UCSD-AML1 (cell line): Measurements from ENCODE around the gene ERVFRD-1.
"Not testable (repeated sequence)": the region's sequence is repeated elsewhere in the genome, so short reads cannot be mapped to it uniquely, and the experiment has no call there.

Source experiments
- DNase-seq: peaks from one replicate; lab custom pipeline; 2025; ENCODE audit not compliant: unreplicated experiment; lab: John Stamatoyannopoulos, UW

The ERVFRD-1 gene

GRCh38 chr6:11092668-11093375 lies 18.7 kb downstream of the ERVFRD-1 start:
- no peak for DNase-seq

GRCh38 chr6:11091141-11091540 lies 20.4 kb downstream of the ERVFRD-1 start:
- not testable (repeated sequence) for DNase-seq

GRCh38 chr6:11089695-11090094 lies 21.8 kb downstream of the ERVFRD-1 start:
- no peak for DNase-seq

- DNase-seq: not testable (repeated sequence)
Measured at GRCh38 chr6:11087141-11087812, 24.2 kb downstream of the ERVFRD-1 start.

GRCh38 chr6:11085758-11086435 lies 25.6 kb downstream of the ERVFRD-1 start:
- DNase-seq: no peak

- no peak for DNase-seq
Measured at GRCh38 chr6:11083956-11084355, 27.6 kb downstream of the ERVFRD-1 start.

- DNase-seq: no peak
Measured at GRCh38 chr6:11083491-11083890, 28.0 kb downstream of the ERVFRD-1 start.

- DNase-seq: no peak
Measured at GRCh38 chr6:11080296-11080695, 31.2 kb downstream of the ERVFRD-1 start.

GRCh38 chr6:11078266-11078665 lies 33.3 kb downstream of the ERVFRD-1 start:
- DNase-seq: no peak

- DNase-seq: no peak
Measured at GRCh38 chr6:11076540-11076939, 35.0 kb downstream of the ERVFRD-1 start.

GRCh38 chr6:11072101-11072500 lies 39.4 kb downstream of the ERVFRD-1 start:
- no peak for DNase-seq

- no peak for DNase-seq
Measured at GRCh38 chr6:11069760-11070159, 41.8 kb downstream of the ERVFRD-1 start.

GRCh38 chr6:11067348-11067747 lies 44.2 kb downstream of the ERVFRD-1 start:
- DNase-seq: no peak

GRCh38 chr6:11066505-11067347 lies 44.8 kb downstream of the ERVFRD-1 start:
- no peak for DNase-seq

- DNase-seq: no peak
Measured at GRCh38 chr6:11065436-11066202, 45.9 kb downstream of the ERVFRD-1 start.

GRCh38 chr6:11064836-11065235 lies 46.7 kb downstream of the ERVFRD-1 start:
- no peak for DNase-seq

- no peak for DNase-seq
Measured at GRCh38 chr6:11062715-11063114, 48.8 kb downstream of the ERVFRD-1 start.

GRCh38 chr6:11062083-11062482 lies 49.4 kb downstream of the ERVFRD-1 start:
- no peak for DNase-seq

GRCh38 chr6:11058406-11058805 lies 53.1 kb downstream of the ERVFRD-1 start:
- no peak for DNase-seq

- DNase-seq: no peak
Measured at GRCh38 chr6:11056871-11057270, 54.7 kb downstream of the ERVFRD-1 start.
